GM13977 (cell line): ENCODE data around the gene WDFY4.

ENCODE experiments used
- DNase-seq: peaks from one replicate; pipeline ENCODE4 v3.0.0; 2012; ENCODE audit warnings: low spot score
- in situ Hi-C: fragments of 300-500 bp; cut with MboI; formaldehyde crosslinking; loops from one replicate; pipeline ENCODE4 v1.12.0; 2022; ENCODE audit warnings: low sequenced_read_pairs, low pct_unique_long_range_greater_than_20kb, mixed read lengths, inconsistent platforms; ENCODE audit not compliant: unreplicated experiment
- TF ChIP-seq, protein P1 (sequence below): IDR thresholded peaks from 2 replicates; pipeline ENCODE4 v1.5.1; 2012; ENCODE audit warnings: mild to moderate bottlenecking, control low read depth; ENCODE audit not compliant: insufficient read depth; ENCODE audit errors: extremely low read depth, missing control alignments

WDFY4 gene

DNA sequence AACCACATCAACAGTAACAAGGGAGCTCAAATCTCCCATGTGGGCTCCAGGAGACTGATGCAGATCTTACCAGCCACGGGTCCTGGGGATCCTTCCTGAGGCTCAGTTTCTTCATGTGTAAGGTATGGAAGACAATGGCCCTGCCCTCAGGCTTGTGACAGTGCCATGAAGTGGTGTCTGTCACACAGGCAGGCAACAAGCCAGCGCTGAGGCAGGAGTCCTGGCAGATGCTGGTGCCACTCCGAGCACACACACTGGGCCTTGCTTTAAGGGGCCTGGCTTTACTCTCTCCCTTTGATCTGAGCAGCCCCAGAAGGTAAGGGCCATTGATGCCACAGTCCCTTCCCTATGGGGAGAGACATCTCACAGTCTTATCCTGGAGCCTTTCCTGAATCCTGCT, 283.4 kb downstream of the WDFY4 start:
- in situ Hi-C loops, result no loop called here
- TF ChIP-seq, protein P1, sequence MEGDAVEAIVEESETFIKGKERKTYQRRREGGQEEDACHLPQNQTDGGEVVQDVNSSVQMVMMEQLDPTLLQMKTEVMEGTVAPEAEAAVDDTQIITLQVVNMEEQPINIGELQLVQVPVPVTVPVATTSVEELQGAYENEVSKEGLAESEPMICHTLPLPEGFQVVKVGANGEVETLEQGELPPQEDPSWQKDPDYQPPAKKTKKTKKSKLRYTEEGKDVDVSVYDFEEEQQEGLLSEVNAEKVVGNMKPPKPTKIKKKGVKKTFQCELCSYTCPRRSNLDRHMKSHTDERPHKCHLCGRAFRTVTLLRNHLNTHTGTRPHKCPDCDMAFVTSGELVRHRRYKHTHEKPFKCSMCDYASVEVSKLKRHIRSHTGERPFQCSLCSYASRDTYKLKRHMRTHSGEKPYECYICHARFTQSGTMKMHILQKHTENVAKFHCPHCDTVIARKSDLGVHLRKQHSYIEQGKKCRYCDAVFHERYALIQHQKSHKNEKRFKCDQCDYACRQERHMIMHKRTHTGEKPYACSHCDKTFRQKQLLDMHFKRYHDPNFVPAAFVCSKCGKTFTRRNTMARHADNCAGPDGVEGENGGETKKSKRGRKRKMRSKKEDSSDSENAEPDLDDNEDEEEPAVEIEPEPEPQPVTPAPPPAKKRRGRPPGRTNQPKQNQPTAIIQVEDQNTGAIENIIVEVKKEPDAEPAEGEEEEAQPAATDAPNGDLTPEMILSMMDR, result no peak
- DNase-seq, result no peak

DNA sequence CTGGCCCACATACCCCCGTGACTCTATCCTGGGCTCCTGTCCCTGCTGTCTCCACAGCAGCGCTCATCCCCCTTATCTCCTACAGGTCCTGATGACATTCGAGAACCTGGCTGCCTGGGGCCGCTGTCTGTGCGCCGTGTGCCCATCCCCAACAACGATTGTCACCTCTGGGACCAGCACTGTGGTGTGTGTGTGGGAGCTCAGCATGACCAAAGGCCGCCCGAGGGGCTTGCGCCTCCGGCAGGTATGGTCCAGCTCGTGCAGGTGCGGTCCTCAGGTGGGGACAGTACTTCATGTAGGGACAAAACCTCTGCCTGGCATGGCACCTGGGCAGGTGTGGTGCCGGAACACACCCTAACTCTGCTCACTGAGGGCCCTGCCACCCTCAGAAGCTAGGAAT, 285.4 kb downstream of the WDFY4 start:
- in situ Hi-C loops, result no loop called here
- TF ChIP-seq, protein P1, result no peak
- no peak for DNase-seq

DNA sequence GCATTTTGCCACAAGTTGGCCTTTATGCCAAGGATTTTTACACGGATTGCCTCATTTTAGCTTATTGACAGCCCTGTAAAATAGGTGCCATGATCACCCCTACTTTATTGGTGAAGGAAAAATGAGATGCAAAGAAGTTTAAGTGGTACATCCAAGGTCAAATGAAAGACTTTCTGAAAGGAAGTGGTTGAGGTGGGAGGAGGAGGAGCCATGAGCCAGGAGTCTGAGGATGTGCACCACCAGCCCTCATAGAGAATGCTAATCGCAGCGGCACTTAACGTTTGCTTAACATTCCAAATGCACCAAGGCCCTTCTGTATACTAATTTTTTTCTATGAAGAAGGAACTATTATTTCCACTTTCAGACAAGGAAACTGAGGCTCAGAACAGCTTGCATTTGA, 286.0 kb downstream of the WDFY4 start:
- in situ Hi-C loops, result no loop called here

DNA sequence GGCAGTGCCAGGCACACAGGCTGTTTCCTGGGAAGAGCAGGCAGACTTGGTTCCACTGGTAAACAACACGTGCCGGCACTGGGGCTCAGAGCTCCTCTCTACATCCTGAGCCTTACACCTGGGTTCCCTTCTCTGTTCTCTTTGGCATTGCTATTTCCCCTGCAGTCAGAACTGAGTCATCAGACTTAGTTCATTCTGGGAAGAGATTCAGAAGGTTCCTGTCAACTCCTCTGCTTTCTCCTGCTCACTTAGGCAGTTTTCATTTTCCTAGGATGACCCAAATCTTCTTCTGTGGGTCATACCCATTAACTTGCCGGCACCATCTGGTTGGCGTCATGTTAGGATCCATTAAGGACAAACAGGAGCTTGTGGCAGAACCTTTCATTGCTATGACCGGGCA, 288.4 kb downstream of the WDFY4 start:
- TF ChIP-seq, protein P1, result no peak
- DNase-seq, result no peak
- in situ Hi-C loops, result no loop called here

More for the DNA sequence above, 286.0 kb downstream of the WDFY4 start:
- TF ChIP-seq, protein P1, result no peak
- no peak for DNase-seq

DNA sequence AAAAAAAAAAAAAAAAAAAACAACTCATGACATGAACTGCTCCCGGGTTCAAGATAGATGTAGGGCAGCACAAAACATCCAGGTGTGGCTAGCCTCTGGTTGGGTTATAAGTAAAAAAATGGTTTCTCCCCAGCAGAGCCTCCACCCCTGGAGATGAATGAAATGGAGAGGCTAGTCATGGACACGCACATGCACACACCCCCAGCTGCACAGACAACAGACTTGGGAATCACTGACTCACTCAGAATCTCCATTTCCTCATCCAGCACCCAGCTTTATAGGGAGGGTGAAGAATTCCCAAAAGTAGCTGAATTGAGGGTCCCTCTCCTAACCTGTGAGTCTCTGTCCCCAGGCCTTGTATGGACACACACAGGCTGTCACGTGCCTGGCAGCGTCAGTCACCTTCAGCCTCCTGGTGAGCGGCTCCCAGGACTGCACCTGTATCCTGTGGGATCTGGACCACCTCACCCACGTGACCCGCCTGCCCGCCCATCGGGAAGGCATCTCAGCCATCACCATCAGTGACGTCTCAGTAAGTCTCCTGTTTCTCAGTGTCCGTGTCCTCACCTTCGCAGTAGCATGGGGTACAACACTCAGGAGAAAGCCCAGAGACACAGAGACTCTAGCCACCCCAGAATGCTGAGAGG, 290.0 kb downstream of the WDFY4 start:
- in situ Hi-C loops, result loop anchor here (25.0 kb wide), 1 partner anchor 538 kb away; no protein-coding TSS in a partner anchor
- TF ChIP-seq, protein P1, result no peak
- no peak for DNase-seq

DNA sequence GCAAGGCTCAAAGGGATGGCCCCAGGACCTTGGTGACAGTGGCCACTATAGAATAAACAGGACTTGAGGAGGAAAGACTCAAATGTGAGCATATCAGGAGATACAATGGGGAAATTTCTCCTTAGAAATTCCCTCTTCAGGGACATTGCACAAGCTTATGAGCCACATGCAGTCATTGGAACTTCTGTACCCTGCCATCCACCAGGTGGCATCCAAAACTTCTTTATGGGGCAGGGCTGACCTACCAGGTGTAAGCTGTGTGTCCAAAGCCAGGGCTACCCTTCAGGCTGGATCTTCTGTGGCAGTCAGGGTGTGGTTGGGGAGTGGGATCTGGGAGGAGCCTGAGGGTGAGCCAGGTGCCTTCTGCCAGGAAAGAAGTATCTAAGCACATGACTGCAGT, 291.5 kb downstream of the WDFY4 start:
- no peak for DNase-seq
- in situ Hi-C loops, result loop anchor here (25.0 kb wide), 1 partner anchor 536 kb away; no protein-coding TSS in a partner anchor

More for the DNA sequence above, 291.5 kb downstream of the WDFY4 start:
- TF ChIP-seq, protein P1, result peak; percentile 27
